GM18858 (cell line): ENCODE measurements around the gene COX7A2.

ENCODE experiments used
- ATAC-seq: cut with Tn5 transposase; IDR thresholded peaks from one replicate; pipeline ENCODE4 v1.9.1; 2021; ENCODE audit not compliant: unreplicated experiment

Gene COX7A2, protein sequence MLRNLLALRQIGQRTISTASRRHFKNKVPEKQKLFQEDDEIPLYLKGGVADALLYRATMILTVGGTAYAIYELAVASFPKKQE

DNA sequence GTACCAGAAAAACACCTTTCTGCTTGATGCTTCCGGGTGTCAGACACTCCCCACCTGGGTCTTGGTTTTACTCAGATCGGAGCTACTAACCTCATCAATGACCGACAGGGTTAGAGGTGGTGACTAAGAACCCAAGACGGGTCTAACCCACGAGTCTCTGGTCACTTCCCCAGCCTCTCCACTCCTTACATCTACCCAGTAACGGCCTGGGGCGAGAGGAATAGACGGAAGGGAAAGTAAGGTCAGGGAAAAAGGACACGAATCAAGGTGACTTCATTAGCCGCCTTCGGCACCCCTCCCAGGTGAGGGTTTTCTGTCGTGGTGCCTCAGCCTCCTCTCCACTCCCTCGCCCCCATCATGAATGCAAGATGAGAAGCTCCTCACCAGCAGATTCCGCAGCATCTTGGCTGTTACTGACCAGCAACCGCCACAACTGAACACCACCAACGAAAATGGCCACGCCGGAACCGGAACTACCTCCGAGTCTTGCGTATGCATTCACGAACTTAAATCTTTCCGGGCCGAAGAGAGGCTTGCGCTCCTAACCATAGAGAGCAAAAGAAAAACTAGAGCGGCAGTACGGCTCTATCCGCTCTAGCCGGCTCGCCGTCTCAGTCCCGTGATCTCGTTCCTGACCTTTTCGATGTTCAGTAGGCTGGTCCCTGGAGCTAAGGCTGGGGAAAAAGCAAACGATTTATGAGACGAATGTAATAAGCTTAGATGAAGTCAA, at the start of gene COX7A2:
COX7A2 (minus strand) TSS at position 469 of the 730 bp plus-strand sequence; CDS start at position 402, 67 bp downstream.
- peak; percentile 94 for ATAC-seq

DNA sequence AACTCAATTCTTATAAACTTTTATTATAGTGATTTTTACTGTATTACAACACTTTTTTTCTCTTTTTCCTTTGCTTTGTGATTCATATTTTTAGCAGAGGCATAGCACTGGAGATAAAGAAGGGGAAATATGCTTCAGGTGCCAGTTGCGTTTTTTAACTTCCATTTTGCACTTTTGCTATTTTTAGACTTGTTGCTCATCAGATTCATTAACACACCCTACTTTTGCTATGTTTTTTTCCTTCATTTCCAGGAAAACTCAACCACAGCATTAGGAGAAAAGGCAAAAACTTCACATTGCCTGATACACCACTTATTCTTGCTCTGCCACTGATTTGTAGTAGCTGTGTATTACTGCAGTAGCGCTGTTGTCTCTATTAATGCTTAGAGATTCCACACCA, 49.0 kb upstream of the COX7A2 start:
- ATAC-seq = no peak

DNA sequence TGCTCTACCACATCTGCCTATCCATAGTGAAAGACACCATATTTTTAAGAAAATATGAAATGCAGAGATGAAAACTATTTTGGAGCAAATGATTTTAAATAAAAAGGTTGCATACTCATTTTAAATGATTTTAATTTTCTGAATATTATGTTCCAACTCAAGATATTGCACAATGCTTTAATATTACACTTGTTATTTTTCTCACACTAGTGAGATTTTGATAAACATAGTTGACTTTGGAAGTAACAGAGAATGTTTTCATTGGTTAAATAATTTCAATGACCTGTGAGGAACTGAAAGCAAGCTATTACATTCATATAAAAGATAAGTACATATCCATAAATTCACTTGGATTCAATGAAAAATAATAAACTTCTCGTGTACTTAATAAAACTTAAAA, 48.1 kb upstream of the COX7A2 start:
- no peak for ATAC-seq

DNA sequence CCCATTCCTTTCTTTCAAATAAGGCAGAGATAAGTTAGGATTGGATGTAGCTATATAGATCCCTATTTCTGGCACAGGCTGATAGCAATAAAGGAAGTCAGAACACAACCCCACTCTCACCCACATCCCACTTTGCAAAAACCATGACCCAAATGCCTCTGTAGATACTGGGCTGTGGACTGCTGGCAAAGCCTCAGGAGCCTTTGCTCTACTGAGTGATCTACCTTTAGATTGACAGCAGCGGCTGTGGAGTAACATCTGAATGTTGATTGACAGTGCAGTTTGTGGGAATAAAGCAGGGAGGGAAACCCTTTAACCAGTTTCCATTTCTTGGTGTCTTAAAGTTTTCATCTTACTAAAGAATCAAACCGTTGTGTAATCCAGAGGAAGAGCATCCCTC, 47.7 kb upstream of the COX7A2 start:
- ATAC-seq = no peak

DNA sequence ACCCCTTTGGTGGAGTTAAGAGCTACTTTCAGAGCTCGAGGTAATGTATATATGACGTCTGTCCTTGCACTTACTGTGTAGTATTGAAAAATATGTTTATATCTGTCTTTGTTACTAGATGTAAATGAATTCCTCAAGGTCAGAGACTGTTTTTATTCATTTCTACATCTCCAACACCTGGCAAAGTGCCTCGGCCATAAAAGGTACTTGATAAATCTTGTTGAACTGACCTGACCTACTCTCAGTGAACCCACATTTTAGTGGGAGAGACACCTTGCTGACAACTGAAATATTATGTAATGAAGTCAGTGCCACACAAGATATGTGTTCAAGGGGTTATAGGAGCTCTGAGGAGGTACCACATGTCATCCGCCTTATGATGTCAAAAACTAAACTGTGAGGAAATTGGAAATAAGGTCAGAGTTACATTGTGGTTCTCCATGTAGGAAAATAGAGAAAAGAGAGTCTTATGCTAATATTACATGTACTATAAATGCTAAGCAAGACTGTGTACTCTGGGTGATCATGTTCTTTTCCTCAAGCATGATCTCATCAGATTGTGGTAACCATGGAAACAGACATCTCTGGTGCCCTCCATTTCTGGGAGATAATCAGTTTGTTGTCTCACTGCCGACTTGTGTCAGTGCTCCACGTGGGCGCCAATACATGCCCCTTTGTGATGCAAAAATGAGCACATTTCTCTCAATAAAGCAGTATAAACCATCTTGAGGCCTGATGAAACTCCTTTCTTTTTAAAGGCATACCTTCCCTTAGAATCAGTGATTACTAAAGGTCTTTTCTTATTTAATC, 46.7 kb upstream of the COX7A2 start:
- no peak for ATAC-seq

DNA sequence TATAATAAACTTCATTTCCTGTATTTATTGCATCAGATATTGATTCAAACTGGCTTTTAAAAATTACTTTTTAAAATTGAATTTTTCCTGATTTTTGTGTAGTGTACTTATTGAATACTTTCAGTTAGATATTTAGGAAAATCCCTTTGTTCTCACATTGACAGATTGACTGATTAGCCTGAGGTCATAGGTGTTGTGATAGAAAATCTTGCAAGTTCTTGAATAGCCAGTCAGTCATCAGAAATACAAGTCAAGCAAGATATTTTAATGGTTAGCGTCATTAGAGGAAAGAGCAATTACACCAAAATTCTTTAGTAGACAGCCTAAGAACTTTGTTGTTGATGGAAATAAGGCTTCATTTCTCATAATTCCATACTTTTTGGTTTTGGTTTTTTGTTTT, 44.4 kb upstream of the COX7A2 start:
- no peak for ATAC-seq

DNA sequence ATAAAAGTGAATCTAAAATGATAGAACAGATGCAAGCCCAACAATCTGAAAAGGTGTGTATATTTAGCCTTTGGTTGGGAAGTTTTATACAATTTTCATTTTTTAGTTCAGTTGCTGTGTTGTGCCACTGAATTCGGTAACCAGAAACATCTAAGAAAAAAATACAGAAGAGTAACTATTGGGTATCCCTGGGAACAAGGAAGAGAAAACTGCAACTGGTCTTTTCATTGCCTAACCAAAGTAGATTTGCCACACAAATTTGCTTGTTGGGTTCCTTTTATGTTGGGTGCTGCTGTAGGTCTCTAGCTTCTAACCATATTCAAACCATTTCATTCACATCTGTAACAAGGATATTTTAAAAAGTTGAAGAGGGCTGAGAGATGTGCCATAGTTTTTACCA, 43.8 kb upstream of the COX7A2 start:
- ATAC-seq = no peak

DNA sequence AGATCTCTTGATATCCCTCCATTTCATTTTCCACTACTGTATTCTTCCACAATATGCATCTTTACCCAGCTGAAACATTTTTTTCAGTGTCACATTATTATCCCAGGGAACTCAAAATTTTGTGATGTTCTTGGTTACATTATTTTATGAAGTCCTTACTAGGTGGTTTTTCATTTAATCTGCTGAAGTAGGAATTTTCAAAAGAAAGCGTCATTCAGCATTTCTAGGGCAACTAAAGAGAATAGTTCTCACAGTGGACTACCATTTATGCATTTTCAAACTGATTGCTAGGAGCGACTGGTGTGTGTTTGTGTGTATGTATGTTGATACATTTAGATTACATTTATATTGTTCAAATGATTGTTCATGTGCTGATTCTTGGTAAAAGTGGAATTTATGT, 43.4 kb upstream of the COX7A2 start:
- no peak for ATAC-seq

DNA sequence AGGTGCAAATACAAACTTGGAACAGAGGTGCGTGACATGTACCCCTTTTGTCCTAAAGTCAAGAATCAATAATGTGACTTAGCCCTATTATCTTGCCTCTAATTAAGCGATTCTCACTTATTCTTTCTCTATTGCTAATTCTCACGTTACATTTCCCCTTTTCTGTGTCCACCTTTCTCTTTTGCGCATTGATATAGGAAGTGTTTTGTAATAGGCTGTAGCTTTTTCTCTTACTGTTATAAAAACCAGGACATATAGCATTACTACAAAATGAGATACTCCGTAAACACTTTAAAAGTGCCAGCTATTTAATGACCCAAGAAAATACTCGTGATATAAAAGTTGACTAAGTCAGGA, 41.7 kb upstream of the COX7A2 start:
- no peak for ATAC-seq

DNA sequence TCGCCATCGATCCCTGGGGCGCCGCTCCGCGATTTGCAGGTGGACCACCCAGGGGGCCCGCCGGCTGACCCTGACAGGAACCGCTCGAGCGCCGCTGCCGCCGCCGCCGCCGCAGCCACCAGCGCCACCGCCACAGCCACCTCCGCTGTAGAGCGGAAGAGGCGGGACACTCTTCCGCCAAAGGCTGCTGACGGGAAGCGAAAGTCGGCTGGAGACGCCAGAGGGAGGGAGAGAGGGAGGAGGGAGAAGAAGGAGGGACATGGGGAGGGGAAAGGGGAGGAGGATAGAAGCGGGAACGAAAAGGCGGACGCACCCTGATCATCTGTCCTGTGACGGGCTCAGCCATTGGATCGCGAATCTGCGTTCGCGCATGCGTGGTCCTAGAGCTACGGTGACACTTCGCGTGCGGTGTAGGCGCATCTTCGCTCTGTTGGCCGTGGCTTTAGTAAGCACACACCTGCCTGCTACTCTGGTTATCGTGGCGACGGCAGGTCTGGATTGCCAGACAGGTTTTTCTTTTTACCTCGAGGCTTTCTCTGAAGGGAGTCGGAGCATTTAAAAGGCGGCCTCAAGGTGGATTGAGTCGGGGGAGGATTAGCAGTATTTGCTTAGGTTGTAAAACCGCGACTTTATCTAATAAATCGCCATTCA, 41.2 kb upstream of the COX7A2 start, which contains the start of gene TMEM30A:
TMEM30A (minus strand) TSS at position 161 of the 651 bp plus-strand sequence; CDS start at position 7, 154 bp downstream.
- peak; percentile 79 for ATAC-seq

DNA sequence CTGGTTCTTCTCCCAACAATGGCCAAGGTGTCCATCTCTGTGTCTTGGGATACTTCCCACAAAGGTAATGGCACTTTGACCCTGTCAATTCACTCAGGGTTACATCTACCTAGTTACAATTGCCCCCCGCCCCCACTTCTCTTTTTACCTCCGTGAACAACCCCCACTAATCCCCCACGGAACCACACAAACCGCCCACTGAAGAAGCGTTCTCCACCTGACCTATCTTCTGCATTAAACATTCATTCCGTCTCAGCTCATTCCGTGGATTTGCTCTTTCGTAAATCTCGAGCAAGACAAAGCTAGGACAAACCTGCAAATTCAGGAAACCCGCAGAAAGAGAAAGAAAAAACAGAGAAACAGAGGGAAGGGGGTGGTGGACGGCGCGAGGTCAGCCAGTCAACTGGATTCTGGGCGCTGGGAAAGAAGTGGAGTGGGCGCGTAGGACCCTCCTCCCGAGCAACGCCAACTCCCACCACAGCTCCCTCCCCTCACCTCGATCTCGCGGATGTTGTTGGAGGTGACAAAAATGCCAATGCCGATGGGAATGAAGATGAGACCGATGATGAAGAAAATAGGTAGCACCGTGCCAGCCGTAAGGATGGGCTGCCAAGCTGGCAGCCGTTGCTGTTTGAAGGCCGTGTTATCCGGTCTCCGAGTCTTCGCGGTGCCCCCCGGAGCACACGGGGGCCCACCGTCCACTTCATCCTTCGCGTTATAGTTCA, 40.5 kb upstream of the COX7A2 start:
- peak; percentile 8 for ATAC-seq

DNA sequence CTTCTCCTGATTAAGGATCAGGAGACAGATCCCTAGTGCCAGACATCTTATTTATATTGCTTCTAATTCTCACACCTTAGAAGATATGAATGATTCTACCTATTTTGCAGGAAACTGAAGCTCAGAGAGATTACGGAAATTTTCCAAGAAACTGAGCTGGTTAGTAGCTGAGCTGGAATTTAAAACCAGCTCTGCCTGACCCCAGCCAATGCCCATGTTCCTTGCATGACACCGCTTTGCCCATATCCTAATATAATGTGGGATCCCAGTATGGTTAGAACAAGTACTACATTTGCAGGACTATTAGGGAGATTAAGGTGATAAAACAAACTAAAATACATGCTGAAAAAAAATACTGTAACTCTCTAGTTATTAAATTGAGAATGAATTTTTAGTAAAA, 39.1 kb upstream of the COX7A2 start:
- ATAC-seq = no peak

DNA sequence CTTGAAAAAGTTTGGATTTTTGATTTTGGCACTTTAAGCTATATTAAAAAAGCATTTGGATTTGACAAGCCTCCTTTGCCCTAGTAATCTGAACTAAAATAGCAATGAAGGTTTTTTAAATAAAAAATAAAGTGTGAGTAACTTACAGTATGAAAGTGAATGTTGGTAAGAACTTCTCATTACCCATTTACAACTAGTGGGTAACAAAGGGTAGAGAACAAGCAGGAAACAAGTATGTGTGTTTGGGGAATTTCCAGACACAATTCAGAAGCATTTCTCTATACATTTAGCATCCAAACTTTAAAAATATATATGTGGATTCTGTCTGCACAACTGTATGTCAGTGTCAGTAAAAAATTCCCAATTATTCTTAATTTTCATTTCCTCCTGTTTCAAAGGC, 38.1 kb upstream of the COX7A2 start:
- peak; percentile 22 for ATAC-seq

DNA sequence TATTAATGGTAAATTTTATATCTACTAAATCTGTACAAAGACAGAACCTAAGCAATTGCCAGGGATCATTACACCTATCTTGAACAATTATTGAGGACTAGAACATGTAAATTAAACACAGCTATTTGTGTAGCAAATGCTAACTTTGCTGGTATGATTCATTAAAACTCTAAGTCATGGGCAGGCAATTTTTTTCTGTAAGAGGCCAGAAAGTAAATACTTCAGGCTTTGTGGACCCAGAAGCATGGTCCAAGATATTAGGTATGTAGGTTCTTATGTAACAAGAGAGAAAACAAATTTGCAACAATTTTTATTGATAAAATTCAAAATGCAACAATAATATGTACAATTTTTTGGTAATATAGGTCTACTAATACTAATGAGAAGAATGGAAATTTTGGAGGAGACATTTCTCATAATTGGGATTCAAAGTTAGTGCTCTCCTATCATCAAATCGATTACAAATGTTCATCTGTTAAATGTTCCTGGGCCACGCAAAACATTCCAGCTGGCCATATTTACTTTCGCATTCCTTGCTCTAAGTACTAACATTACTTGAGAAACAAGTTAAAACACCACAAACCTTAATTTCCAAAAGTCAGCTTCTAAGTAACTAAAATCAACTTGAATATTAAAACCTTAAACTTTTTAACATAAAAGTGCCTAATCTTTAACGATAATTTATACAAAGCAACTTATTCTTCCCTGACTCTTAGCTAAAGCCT, 36.7 kb upstream of the COX7A2 start:
- ATAC-seq = no peak

DNA sequence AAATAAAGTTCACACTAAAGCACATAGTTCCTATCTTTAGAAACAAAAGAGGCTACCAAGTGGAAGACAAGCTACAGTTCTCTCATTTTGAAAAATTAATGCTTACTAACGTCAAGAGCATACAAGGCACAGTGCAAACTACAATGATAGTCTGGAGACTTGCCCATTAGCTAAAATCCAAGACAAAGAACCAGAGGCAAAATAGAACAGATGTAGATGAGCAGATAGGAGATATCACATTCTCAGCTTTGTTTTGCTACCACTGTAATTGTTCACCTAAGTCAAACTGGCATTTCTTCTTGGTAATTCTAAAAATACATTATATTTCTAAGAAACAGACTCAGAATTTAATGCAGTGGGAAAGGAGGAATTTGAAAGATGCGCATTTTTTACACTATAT, 35.8 kb upstream of the COX7A2 start:
- no peak for ATAC-seq

DNA sequence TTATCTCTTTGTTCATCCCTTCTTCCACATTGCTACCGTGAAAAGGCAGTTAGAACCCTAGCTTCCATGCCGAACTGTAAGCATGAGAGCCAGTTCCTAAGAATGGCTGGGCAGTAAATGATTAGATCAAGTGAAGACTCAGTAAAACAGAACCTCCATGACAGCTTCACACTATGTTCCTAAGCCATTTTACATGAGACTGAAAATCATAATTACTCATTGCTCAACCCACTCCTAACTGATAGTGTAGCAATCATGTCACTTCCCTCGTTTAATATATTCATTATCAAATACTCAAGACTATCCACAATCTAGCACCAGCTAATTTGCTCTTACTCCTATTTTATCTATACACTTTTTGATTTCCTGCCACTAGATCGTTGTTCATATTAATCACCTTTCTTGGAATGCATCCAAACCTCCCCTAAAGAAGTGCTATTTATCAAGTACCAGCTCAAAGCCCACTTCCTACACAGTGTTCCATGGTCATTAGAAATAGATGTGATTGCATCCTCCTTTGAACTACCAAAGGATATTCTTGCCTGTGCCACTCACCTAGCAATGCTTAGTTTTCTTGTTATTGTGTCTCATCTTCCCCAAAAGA, 35.0 kb upstream of the COX7A2 start:
- no peak for ATAC-seq

DNA sequence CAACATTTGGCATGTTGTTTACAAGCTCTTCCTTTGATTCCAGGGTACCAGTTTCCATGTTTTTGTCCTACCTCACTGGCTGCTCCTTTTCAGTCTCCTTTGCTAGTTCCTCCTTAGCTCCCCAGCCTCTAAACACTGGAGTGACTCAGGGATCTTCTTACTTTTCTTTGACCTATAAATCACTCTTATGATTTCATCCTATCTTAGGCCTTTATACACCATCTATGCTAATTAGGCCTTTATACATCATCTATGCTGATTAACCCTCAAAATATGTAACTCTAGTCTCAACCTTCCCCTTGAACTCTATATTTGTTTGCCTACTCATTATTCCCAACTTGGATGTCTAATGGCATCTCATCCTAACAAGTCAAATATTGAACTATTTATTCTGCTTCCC, 31.5 kb upstream of the COX7A2 start:
- ATAC-seq = no peak

DNA sequence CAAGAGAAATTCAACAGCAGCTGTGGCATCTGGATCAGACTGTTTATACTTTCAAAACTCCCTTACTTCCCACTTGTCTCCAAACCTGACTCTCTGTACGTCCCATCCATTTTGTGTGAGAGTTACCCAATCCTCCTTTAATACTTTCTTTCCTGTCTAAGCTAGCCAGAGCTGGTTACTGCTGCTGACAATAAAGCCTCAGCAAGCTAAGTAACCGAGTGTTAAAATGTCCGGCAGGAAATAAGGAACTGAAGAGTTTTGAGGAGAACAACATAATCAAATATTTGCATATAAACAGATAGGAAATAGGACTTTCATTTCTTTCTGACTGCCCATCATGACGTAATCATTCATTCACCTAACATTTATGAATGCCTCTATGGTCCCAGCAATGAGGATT, 29.4 kb upstream of the COX7A2 start:
- ATAC-seq = no peak

DNA sequence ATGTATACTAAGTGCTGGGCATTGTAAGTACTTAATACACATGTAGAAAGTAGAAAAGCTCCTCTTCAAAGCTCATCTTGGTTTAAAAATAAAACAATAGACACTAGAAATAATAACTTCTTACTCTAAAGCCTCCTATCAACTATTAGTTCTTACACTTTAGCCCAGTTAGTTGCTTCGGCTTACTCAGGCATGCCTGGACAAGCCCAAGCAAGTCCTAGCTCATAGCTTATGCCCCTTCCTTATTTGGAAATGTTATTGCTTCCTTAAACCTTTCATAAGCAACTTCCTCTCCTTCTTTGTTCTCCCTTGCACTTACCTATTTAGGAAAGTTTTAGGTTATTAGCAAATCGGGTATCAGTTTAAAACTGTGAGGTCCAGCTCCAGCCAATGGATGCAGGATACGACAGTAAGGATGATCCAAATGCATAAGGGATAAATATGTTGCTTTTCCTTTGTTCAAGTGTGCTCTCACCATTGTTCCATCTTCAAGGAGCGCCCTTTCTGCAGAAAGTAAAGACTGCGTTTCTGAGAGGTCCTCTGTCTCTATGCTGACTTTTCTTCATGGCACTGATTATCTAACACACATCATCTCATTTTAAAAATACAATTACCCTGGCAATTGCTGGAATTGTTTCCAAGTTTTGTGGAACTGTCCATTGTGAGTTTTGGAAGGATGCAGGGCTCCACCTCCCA, 28.7 kb upstream of the COX7A2 start:
- ATAC-seq = no peak
